Measurements from ENCODE around the gene SULT1A1. TPM values are rescaled to one million over a fixed set of nuclear protein-coding genes. Genes with fewer than 3 reads are reported as not detected.

SULT1A1 gene
- total RNA-seq, 1 donor from 2014 or later = 11.4 TPM

GRCh38 chr16:28587386-28587785 is 22.5 kb downstream of the SULT1A1 start:
- Mint-ChIP-seq H3K4me3 (ENCODE audit: unreplicated experiment) (no peak overlapping the region), H3K27ac (ENCODE audit: unreplicated experiment) (peak overlapping the region; percentile 80), H3K4me1 (ENCODE audit: unreplicated experiment) (peaks cover 22% of the 10 kb centered on the region), H3K9me3 (ENCODE audit: unreplicated experiment) (no peaks in the 10 kb centered on the region), H3K27me3 (ENCODE audit: unreplicated experiment) (no peaks in the 10 kb centered on the region), H3K36me3 (ENCODE audit: unreplicated experiment) (peaks cover 27% of the 10 kb centered on the region)
- DNase-seq (ENCODE audit: extremely low spot score, unreplicated experiment) = no peak
- TF ChIP-seq, protein P1, sequence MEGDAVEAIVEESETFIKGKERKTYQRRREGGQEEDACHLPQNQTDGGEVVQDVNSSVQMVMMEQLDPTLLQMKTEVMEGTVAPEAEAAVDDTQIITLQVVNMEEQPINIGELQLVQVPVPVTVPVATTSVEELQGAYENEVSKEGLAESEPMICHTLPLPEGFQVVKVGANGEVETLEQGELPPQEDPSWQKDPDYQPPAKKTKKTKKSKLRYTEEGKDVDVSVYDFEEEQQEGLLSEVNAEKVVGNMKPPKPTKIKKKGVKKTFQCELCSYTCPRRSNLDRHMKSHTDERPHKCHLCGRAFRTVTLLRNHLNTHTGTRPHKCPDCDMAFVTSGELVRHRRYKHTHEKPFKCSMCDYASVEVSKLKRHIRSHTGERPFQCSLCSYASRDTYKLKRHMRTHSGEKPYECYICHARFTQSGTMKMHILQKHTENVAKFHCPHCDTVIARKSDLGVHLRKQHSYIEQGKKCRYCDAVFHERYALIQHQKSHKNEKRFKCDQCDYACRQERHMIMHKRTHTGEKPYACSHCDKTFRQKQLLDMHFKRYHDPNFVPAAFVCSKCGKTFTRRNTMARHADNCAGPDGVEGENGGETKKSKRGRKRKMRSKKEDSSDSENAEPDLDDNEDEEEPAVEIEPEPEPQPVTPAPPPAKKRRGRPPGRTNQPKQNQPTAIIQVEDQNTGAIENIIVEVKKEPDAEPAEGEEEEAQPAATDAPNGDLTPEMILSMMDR (IDR thresholded peaks at IDR 0.05) = no peak

DNA sequence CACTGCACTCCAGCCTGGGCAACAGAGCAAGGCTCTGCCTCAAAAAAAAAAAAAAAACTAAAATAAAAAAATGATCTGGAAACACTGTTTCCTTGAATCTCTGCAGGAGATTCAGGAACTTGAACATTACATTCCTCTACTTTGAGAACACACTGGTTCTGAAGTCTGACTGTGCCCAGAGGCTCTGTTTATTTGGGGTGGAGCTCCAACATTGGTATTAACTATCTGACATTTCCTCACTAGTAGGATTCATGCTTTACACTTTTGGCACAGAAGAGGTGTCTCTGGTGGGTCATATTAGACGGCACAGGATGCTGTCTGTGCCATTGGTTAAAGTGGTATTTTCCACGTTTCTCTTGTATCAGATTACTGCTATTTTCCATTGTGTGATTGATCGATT is 23.4 kb downstream of the SULT1A1 start:
- peaks cover 22% of the 10 kb centered on the region for H3K4me1 Mint-ChIP-seq (ENCODE audit: unreplicated experiment)
- peak overlapping the region; percentile 64 for H3K27ac Mint-ChIP-seq (ENCODE audit: unreplicated experiment)
- no peaks in the 10 kb centered on the region for H3K27me3 Mint-ChIP-seq (ENCODE audit: unreplicated experiment)
- H3K4me3 Mint-ChIP-seq (ENCODE audit: unreplicated experiment) = no peak overlapping the region
- TF ChIP-seq, protein P1 (IDR thresholded peaks at IDR 0.05) = no peak
- no peaks in the 10 kb centered on the region for H3K9me3 Mint-ChIP-seq (ENCODE audit: unreplicated experiment)
- H3K36me3 Mint-ChIP-seq (ENCODE audit: unreplicated experiment) = peaks cover 29% of the 10 kb centered on the region
- DNase-seq (ENCODE audit: extremely low spot score, unreplicated experiment) = no peak

- Mint-ChIP-seq H3K4me3 (ENCODE audit: unreplicated experiment) (no peak overlapping the region), H3K9me3 (ENCODE audit: unreplicated experiment) (no peaks in the 10 kb centered on the region), H3K27me3 (ENCODE audit: unreplicated experiment) (no peaks in the 10 kb centered on the region), H3K4me1 (ENCODE audit: unreplicated experiment) (peaks cover 22% of the 10 kb centered on the region), H3K27ac (ENCODE audit: unreplicated experiment) (peak overlapping the region; percentile 64), H3K36me3 (ENCODE audit: unreplicated experiment) (peaks cover 30% of the 10 kb centered on the region)
- TF ChIP-seq, protein P1 (IDR thresholded peaks at IDR 0.05) = no peak
- DNase-seq (ENCODE audit: extremely low spot score, unreplicated experiment) = no peak
These were observed 24.2 kb downstream of the SULT1A1 start for GRCh38 chr16:28585674-28586073.

- Mint-ChIP-seq H3K4me1 (ENCODE audit: unreplicated experiment) (peaks cover 2% of the 10 kb centered on the region), H3K27me3 (ENCODE audit: unreplicated experiment) (no peaks in the 10 kb centered on the region), H3K36me3 (ENCODE audit: unreplicated experiment) (peaks cover 28% of the 10 kb centered on the region), H3K9me3 (ENCODE audit: unreplicated experiment) (no peaks in the 10 kb centered on the region), H3K27ac (ENCODE audit: unreplicated experiment) (no peak overlapping the region), H3K4me3 (ENCODE audit: unreplicated experiment) (no peak overlapping the region)
- TF ChIP-seq, protein P1 (IDR thresholded peaks at IDR 0.05) = no peak
- no peak for DNase-seq (ENCODE audit: extremely low spot score, unreplicated experiment)
These were observed 29.0 kb downstream of the SULT1A1 start for GRCh38 chr16:28580726-28581315.

GRCh38 chr16:28575446-28576109 is 34.3 kb downstream of the SULT1A1 start:
- Mint-ChIP-seq H3K4me1 (ENCODE audit: unreplicated experiment) (peaks cover 10% of the 10 kb centered on the region), H3K27ac (ENCODE audit: unreplicated experiment) (no peak overlapping the region), H3K36me3 (ENCODE audit: unreplicated experiment) (peaks cover 5% of the 10 kb centered on the region), H3K27me3 (ENCODE audit: unreplicated experiment) (no peaks in the 10 kb centered on the region), H3K9me3 (ENCODE audit: unreplicated experiment) (no peaks in the 10 kb centered on the region), H3K4me3 (ENCODE audit: unreplicated experiment) (no peak overlapping the region)
- TF ChIP-seq, protein P1 (IDR thresholded peaks at IDR 0.05) = no peak
- DNase-seq (ENCODE audit: extremely low spot score, unreplicated experiment) = no peak

All from osteocyte (in vitro differentiated cells).